Activated T-helper 1 cell treated with Interleukin-2 at 50 U/mL for 16 hours (primary cell): Measurements from ENCODE around the gene POLR3H.

ENCODE experiments used
- DNase-seq: peaks from one replicate; pipeline ENCODE4 v3.0.0-alpha.2; 2020; ENCODE audit warnings: low read depth

Gene POLR3H

GRCh38 chr22:41481131-41481830, 63.0 kb downstream of the POLR3H start:
- DNase-seq, result no peak

- no peak for DNase-seq
These were observed 63.9 kb downstream of the POLR3H start for GRCh38 chr22:41480397-41480735.

- DNase-seq, result no peak
These were observed 64.4 kb downstream of the POLR3H start for GRCh38 chr22:41479671-41480396.

- DNase-seq, result no peak
These were observed 65.3 kb downstream of the POLR3H start for GRCh38 chr22:41478891-41479521.

GRCh38 chr22:41478473-41478872, 65.8 kb downstream of the POLR3H start:
- DNase-seq, result no peak
